Measurements from ENCODE around the gene SLC39A11.
"Not testable (repeated sequence)": the region's sequence is repeated elsewhere in the genome, so short reads cannot be mapped to it uniquely, and the experiment has no call there.

The SLC39A11 gene

DNA sequence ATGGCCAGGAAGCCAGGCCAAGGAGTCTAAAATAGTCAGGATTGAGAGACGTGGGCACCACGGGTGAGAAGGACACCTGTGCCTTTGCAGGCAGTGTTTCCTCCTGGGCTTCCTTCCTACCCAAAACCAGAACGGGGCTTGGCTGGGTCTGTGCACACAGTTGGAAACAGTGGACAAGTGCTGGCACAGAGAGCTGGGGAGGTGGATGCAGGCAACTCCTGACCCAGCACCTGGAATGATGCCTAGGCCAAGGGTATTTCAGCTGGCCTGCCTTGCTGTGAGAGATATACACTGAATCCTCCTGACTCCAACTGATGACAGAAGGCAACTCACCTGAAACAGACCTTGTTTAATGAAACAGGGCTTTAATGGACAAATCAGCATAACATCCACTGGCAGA lies 186.2 kb downstream of the SLC39A11 start:
- H3K9ac ChIP-seq (ENCODE audit: low read depth, low read length) = no peak overlapping the region
- no peak overlapping the region for H3K27ac ChIP-seq (ENCODE audit: low read depth, low read length)
- H3K4me1 ChIP-seq (ENCODE audit: control insufficient read depth, insufficient read depth, low read length) = no peaks in the 10 kb centered on the region
- H3K27me3 ChIP-seq (ENCODE audit: control insufficient read depth, insufficient read depth, low read length) = no peaks in the 10 kb centered on the region
- no peaks in the 10 kb centered on the region for H3K9me3 ChIP-seq (ENCODE audit: control insufficient read depth, insufficient read depth, low read length)
- H3K4me3 ChIP-seq (ENCODE audit: low read depth, low read length) = no peak overlapping the region
- H3K36me3 ChIP-seq (ENCODE audit: control insufficient read depth, insufficient read depth, low read length) = no peaks in the 10 kb centered on the region

DNA sequence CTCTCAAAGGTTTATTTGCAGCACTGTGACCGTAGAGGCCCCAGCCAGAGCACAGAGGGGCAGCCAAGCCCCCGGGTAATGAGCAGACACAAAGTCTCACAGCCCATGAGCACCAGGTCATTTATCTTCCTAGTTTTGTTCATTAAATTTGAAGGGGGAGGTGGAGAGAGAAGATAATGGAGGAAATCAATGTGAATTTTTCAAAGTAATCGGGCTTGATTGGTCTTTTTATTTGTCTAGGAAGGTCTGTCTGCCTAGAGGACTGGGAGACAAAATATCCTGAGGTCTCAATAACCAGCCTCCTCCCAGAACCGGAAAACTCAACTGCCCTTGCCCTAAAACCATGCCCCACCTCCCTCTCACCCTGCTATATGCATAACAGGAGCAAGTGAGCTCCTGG lies 189.0 kb downstream of the SLC39A11 start:
- no peak overlapping the region for H3K4me3 ChIP-seq (ENCODE audit: low read depth, low read length)
- H3K9ac ChIP-seq (ENCODE audit: low read depth, low read length) = no peak overlapping the region
- H3K27me3 ChIP-seq (ENCODE audit: control insufficient read depth, insufficient read depth, low read length) = no peaks in the 10 kb centered on the region
- 0 out of 2 replicates have a peak, but pooled peaks cover 4% of the 10 kb centered on the region for H3K4me1 ChIP-seq (ENCODE audit: control insufficient read depth, insufficient read depth, low read length)
- H3K36me3 ChIP-seq (ENCODE audit: control insufficient read depth, insufficient read depth, low read length) = no peaks in the 10 kb centered on the region
- no peaks in the 10 kb centered on the region for H3K9me3 ChIP-seq (ENCODE audit: control insufficient read depth, insufficient read depth, low read length)
- no peak overlapping the region for H3K27ac ChIP-seq (ENCODE audit: low read depth, low read length)

DNA sequence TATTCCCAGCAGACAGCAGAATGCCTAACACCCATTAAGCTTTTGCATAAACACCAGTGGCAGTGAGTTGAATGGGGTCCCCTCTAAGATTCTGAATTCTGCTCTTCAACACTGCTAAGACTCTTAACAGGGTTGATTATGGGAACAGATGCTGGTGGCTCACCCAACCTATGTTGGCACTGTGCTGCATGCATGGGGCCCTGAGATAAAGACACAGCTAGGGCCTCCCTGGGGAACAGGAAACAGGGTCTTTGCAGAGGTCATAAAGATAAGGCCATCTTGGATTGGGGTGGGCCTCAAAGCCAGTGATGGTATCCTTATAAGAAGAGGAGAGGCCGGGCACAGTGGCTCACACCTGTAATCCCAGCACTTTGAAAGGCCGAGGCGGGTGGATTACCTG lies 190.8 kb downstream of the SLC39A11 start:
- Histone ChIP-seq H3K4me1 (ENCODE audit: control insufficient read depth, insufficient read depth, low read length) (0 out of 2 replicates have a peak, but pooled peaks cover 4% of the 10 kb centered on the region), H3K27ac (ENCODE audit: low read depth, low read length) (no peak overlapping the region), H3K4me3 (ENCODE audit: low read depth, low read length) (no peak overlapping the region), H3K9ac (ENCODE audit: low read depth, low read length) (no peak overlapping the region), H3K36me3 (ENCODE audit: control insufficient read depth, insufficient read depth, low read length) (no peaks in the 10 kb centered on the region), H3K27me3 (ENCODE audit: control insufficient read depth, insufficient read depth, low read length) (no peaks in the 10 kb centered on the region), H3K9me3 (ENCODE audit: control insufficient read depth, insufficient read depth, low read length) (no peaks in the 10 kb centered on the region)

DNA sequence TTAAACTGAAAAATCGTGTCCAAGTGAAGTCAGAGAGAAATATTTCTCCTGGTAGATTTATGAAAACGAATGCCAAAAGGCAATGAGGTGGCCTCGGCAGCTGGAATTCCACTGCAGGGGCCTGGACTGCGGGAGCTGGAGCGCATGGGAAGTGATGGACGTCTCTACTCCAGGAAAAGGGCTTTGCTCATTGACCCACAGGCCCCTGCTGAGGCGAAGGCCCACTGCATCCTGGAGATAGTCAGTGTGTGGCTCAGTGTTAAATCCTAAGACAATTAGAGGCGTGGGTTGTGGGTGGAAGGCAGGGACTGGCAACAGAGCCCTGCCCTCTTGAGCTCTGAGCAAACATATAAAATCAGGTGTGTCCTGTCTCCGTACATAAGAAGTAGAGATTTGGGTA lies 191.4 kb downstream of the SLC39A11 start:
- Histone ChIP-seq H3K9ac (ENCODE audit: low read depth, low read length) (no peak overlapping the region), H3K27me3 (ENCODE audit: control insufficient read depth, insufficient read depth, low read length) (no peaks in the 10 kb centered on the region), H3K4me3 (ENCODE audit: low read depth, low read length) (no peak overlapping the region), H3K36me3 (ENCODE audit: control insufficient read depth, insufficient read depth, low read length) (no peaks in the 10 kb centered on the region), H3K27ac (ENCODE audit: low read depth, low read length) (no peak overlapping the region), H3K9me3 (ENCODE audit: control insufficient read depth, insufficient read depth, low read length) (no peaks in the 10 kb centered on the region), H3K4me1 (ENCODE audit: control insufficient read depth, insufficient read depth, low read length) (0 out of 2 replicates have a peak, but pooled peaks cover 4% of the 10 kb centered on the region)

DNA sequence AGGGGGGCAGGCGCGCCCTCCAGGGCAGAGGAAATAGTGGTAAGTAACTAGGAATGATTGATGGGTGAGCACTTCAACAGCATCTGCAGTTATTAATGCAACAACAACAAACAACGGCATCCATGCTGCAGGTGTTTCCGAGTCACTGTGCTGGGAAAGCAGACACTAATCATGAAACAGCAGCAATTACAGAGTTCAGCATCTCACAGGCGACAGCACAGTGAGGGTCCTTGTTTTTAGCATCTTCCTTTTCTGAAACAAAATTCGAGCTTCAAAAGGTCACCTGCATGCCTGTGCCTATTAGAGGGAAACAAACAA lies 191.9 kb downstream of the SLC39A11 start:
- H3K4me3 ChIP-seq (ENCODE audit: low read depth, low read length) = no peak overlapping the region
- no peaks in the 10 kb centered on the region for H3K9me3 ChIP-seq (ENCODE audit: control insufficient read depth, insufficient read depth, low read length)
- H3K36me3 ChIP-seq (ENCODE audit: control insufficient read depth, insufficient read depth, low read length) = no peaks in the 10 kb centered on the region
- H3K27ac ChIP-seq (ENCODE audit: low read depth, low read length) = no peak overlapping the region
- H3K27me3 ChIP-seq (ENCODE audit: control insufficient read depth, insufficient read depth, low read length) = no peaks in the 10 kb centered on the region
- no peak overlapping the region for H3K9ac ChIP-seq (ENCODE audit: low read depth, low read length)
- H3K4me1 ChIP-seq (ENCODE audit: control insufficient read depth, insufficient read depth, low read length) = 0 out of 2 replicates have a peak, but pooled peaks cover 4% of the 10 kb centered on the region

DNA sequence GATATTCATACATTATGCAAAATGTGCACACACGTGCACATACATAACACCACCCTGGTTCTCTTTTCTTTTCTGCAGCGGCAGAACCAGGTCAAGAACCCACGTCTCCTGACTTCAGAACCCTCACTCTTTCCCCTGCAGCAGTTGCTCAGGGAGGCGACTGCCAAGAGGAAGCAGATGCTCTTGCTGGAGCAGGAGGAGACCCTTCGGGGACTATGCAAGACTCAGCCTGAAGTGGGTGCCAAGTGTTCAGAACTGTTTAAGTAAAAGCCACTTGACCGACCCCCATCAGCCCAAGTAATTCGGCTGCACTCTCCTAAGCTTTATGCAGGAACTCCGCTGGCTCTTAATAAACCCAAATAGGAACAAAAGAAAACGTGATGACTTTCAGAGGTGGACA lies 193.8 kb downstream of the SLC39A11 start:
- H3K27me3 ChIP-seq (ENCODE audit: control insufficient read depth, insufficient read depth, low read length) = no peaks in the 10 kb centered on the region
- 0 out of 2 replicates have a peak, but pooled peaks cover 4% of the 10 kb centered on the region for H3K4me1 ChIP-seq (ENCODE audit: control insufficient read depth, insufficient read depth, low read length)
- H3K9ac ChIP-seq (ENCODE audit: low read depth, low read length) = no peak overlapping the region
- H3K9me3 ChIP-seq (ENCODE audit: control insufficient read depth, insufficient read depth, low read length) = no peaks in the 10 kb centered on the region
- no peaks in the 10 kb centered on the region for H3K36me3 ChIP-seq (ENCODE audit: control insufficient read depth, insufficient read depth, low read length)
- H3K4me3 ChIP-seq (ENCODE audit: low read depth, low read length) = no peak overlapping the region
- no peak overlapping the region for H3K27ac ChIP-seq (ENCODE audit: low read depth, low read length)

DNA sequence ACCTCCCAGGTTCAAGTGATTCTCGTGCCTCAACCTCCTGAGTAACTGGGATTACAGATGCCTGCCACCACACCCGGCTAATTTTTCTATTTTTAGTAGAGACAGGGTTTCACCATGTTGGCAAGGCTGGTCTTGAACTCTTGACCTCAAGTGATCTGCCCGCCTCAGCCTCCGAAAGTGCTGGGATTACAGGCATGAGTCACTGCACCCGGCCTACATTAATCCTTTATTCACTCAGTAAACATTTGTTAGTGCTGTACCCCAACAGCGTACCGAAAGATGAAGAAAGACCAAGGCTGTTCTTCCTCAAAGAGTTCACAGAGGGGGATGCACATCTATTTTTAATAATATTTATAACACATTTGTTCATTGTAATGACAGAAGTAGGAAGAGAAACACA lies 196.2 kb downstream of the SLC39A11 start:
- not testable (repeated sequence) for H3K4me3 ChIP-seq (ENCODE audit: low read depth, low read length); H3K4me1 ChIP-seq (ENCODE audit: control insufficient read depth, insufficient read depth, low read length); H3K27ac ChIP-seq (ENCODE audit: low read depth, low read length); H3K27me3 ChIP-seq (ENCODE audit: control insufficient read depth, insufficient read depth, low read length); H3K9ac ChIP-seq (ENCODE audit: low read depth, low read length); H3K36me3 ChIP-seq (ENCODE audit: control insufficient read depth, insufficient read depth, low read length); H3K9me3 ChIP-seq (ENCODE audit: control insufficient read depth, insufficient read depth, low read length)

GRCh38 chr17:72891627-72892026 lies 200.9 kb downstream of the SLC39A11 start:
- no peaks in the 10 kb centered on the region for H3K36me3 ChIP-seq (ENCODE audit: control insufficient read depth, insufficient read depth, low read length)
- no peaks in the 10 kb centered on the region for H3K4me1 ChIP-seq (ENCODE audit: control insufficient read depth, insufficient read depth, low read length)
- no peaks in the 10 kb centered on the region for H3K27me3 ChIP-seq (ENCODE audit: control insufficient read depth, insufficient read depth, low read length)
- no peak overlapping the region for H3K27ac ChIP-seq (ENCODE audit: low read depth, low read length)
- no peaks in the 10 kb centered on the region for H3K9me3 ChIP-seq (ENCODE audit: control insufficient read depth, insufficient read depth, low read length)
- H3K9ac ChIP-seq (ENCODE audit: low read depth, low read length) = no peak overlapping the region
- no peak overlapping the region for H3K4me3 ChIP-seq (ENCODE audit: low read depth, low read length)

GRCh38 chr17:72890711-72891110 lies 201.8 kb downstream of the SLC39A11 start:
- Histone ChIP-seq H3K36me3 (ENCODE audit: control insufficient read depth, insufficient read depth, low read length) (no peaks in the 10 kb centered on the region), H3K27ac (ENCODE audit: low read depth, low read length) (no peak overlapping the region), H3K4me3 (ENCODE audit: low read depth, low read length) (no peak overlapping the region), H3K4me1 (ENCODE audit: control insufficient read depth, insufficient read depth, low read length) (no peaks in the 10 kb centered on the region), H3K9me3 (ENCODE audit: control insufficient read depth, insufficient read depth, low read length) (no peaks in the 10 kb centered on the region), H3K27me3 (ENCODE audit: control insufficient read depth, insufficient read depth, low read length) (no peaks in the 10 kb centered on the region), H3K9ac (ENCODE audit: low read depth, low read length) (no peak overlapping the region)

DNA sequence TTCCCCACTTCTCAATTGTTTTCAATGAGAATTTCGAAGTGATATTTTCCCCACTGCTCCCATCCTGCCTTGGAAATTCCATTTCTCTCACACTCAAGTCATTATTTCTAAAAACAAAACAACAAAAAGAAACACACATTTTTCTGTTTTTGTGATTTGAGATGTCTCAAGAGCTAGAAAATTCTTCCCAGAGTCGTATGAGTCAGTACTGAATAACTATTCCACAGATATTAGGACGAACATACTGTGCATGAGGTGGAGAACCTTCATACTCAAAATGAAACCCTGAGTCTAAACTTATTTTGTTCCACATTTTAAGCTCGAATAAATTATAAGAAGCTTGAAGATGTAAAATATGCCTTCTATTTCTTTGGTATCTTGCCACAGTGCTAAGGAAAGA lies 204.6 kb downstream of the SLC39A11 start:
- Histone ChIP-seq H3K27ac (ENCODE audit: low read depth, low read length) (no peak overlapping the region), H3K36me3 (ENCODE audit: control insufficient read depth, insufficient read depth, low read length) (no peaks in the 10 kb centered on the region), H3K4me1 (ENCODE audit: control insufficient read depth, insufficient read depth, low read length) (no peaks in the 10 kb centered on the region), H3K4me3 (ENCODE audit: low read depth, low read length) (no peak overlapping the region), H3K9ac (ENCODE audit: low read depth, low read length) (no peak overlapping the region), H3K9me3 (ENCODE audit: control insufficient read depth, insufficient read depth, low read length) (no peaks in the 10 kb centered on the region), H3K27me3 (ENCODE audit: control insufficient read depth, insufficient read depth, low read length) (no peaks in the 10 kb centered on the region)

DNA sequence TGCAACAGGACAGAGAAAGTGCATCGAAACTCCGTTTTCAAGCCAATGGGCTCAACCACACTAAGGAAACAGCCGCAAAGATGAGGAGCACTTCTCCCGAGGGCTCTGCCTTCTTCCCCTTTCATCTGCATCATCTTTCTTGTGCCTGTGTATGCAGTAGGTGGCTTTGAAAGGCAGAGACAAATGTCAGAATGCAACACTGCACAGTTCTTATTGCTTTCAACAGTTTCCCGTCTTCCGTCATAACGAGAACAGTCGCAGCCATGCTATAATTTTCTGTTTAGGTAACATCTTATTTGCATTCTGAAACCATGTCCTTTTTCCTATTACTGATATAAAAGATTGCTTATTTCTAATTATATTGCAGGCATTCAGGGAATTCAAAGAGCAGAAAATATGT lies 205.2 kb downstream of the SLC39A11 start:
- no peak overlapping the region for H3K4me3 ChIP-seq (ENCODE audit: low read depth, low read length)
- no peaks in the 10 kb centered on the region for H3K36me3 ChIP-seq (ENCODE audit: control insufficient read depth, insufficient read depth, low read length)
- H3K9me3 ChIP-seq (ENCODE audit: control insufficient read depth, insufficient read depth, low read length) = no peaks in the 10 kb centered on the region
- no peaks in the 10 kb centered on the region for H3K4me1 ChIP-seq (ENCODE audit: control insufficient read depth, insufficient read depth, low read length)
- H3K27me3 ChIP-seq (ENCODE audit: control insufficient read depth, insufficient read depth, low read length) = no peaks in the 10 kb centered on the region
- H3K27ac ChIP-seq (ENCODE audit: low read depth, low read length) = no peak overlapping the region
- H3K9ac ChIP-seq (ENCODE audit: low read depth, low read length) = no peak overlapping the region

GRCh38 chr17:72886622-72887021 lies 205.9 kb downstream of the SLC39A11 start:
- Histone ChIP-seq H3K9me3 (ENCODE audit: control insufficient read depth, insufficient read depth, low read length) (no peaks in the 10 kb centered on the region), H3K27me3 (ENCODE audit: control insufficient read depth, insufficient read depth, low read length) (no peaks in the 10 kb centered on the region), H3K27ac (ENCODE audit: low read depth, low read length) (no peak overlapping the region), H3K4me3 (ENCODE audit: low read depth, low read length) (no peak overlapping the region), H3K4me1 (ENCODE audit: control insufficient read depth, insufficient read depth, low read length) (no peaks in the 10 kb centered on the region), H3K9ac (ENCODE audit: low read depth, low read length) (no peak overlapping the region), H3K36me3 (ENCODE audit: control insufficient read depth, insufficient read depth, low read length) (no peaks in the 10 kb centered on the region)

Data from HUES48 (cell line).